Esophagus squamous epithelium (tissue), 5 donors: ENCODE data around the gene KCNK10. TPM values are rescaled to one million over a fixed set of nuclear protein-coding genes. Genes with fewer than 3 reads are reported as not detected.

Experiments
- DNase-seq: peaks from one replicate; lab custom pipeline; 2025; lab: John Stamatoyannopoulos, UW
- H3K27ac ChIP-seq, 4 donors: fragments of 200-600 bp; sonication (generic); one replicate each; pipeline ENCODE4 v1.5.1; 2016 to 2019; ENCODE audit warnings: mild to moderate bottlenecking in 1 of 4
- H3K27me3 ChIP-seq, 4 donors: fragments of 200-600 bp; sonication (generic); 1 replicate in 3 of 4; 2 replicates in 1 of 4; pipeline versions ENCODE4 v1.5.1 to v1.6.0; 2017 to 2021; ENCODE audit warnings: antibody characterized with exemption in 1 of 4
- H3K36me3 ChIP-seq, 3 donors: fragments of 200-600 bp; sonication (generic); one replicate each; pipeline ENCODE4 v1.5.1; 2016 to 2019
- H3K4me1 ChIP-seq, 3 donors: fragments of 200-600 bp; sonication (generic); one replicate each; pipeline ENCODE4 v1.5.1; 2017 to 2019
- H3K4me3 ChIP-seq, 4 donors: fragments of 200-600 bp; sonication (generic); 1 replicate in 3 of 4; 2 replicates in 1 of 4; pipeline ENCODE4 v1.5.1; 2016 to 2019; ENCODE audit warnings: mild to moderate bottlenecking in 2 of 4, moderate library complexity in 1 of 4
- H3K9me3 ChIP-seq, 3 donors: fragments of 200-600 bp; sonication (generic); one replicate each; pipeline ENCODE4 v1.5.1; 2016 to 2019
- POLR2A ChIP-seq, 4 donors: fragments of 450-650 bp; IDR thresholded peaks; one replicate each; pipeline ENCODE4 v1.6.1; 2017; ENCODE audit warnings: antibody characterized with exemption in 4 of 4, mild to moderate bottlenecking in 4 of 4, moderate library complexity in 3 of 4
- WGBS, 2 donors: methylation state at CpG; one replicate each; pipeline ENCODE4 v1.1.5; 2018; 5-methylcytosine and 5-hydroxymethylcytosine counted together
- intact Hi-C: fragments of 100-400 bp; cut with DNase I; formaldehyde crosslinking; loops from one replicate; pipeline ENCODE4 v1.15.0; 2022
- total RNA-seq, 4 donors: library from RNA; depleted of rRNA; stranded (reverse); fragments of >200 nt; gene quantifications; one replicate each; pipeline ENCODE4 v1.1.0, GENCODE V29; 2016
- TF ChIP-seq, protein P1 (sequence below), 6 experiments: fragments of 450-650 bp in 4 of 6; fragments of 200-600 bp in 2 of 6; sonication (generic) in 2 of 6; IDR thresholded peaks; one replicate each; pipeline ENCODE4 v1.5.1; 2016 to 2019; ENCODE audit warnings: antibody characterized with exemption in 6 of 6, mild to moderate bottlenecking in 4 of 6, moderate library complexity in 4 of 6
- donor health status: DM: yes; HTN: yes; CAD: no.

Gene KCNK10
- total RNA-seq, 4 donors from 2014 or later = 0.57 to 4.7 (median 1.5) TPM

DNA sequence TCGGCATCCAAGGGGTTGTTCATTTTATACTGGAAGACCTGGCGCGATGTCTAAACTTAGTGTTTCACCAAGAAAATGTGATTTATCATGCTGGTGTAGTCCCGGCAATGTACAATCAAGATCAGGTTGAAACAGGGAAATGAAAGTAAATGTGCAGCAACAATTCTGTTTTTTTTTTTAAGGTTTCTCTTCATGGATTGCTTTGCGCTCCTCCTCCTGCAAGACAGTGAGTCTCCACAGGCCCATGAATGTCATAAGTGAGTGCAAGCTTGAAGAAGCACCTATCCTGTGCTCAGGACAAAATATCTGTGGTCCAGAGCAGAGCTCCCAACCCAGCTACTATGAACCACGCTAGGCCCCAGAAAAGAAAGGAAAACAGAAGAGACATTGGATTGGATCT lies 143.4 kb downstream of the KCNK10 start:
- H3K4me3 ChIP-seq = no peak overlapping the region
- WGBS, 2 donors = 80 to 89% methylated on average over 6 of the region's 6 CpGs
- no peaks in the 10 kb centered on the region for H3K27me3 ChIP-seq
- TF ChIP-seq, protein P1, sequence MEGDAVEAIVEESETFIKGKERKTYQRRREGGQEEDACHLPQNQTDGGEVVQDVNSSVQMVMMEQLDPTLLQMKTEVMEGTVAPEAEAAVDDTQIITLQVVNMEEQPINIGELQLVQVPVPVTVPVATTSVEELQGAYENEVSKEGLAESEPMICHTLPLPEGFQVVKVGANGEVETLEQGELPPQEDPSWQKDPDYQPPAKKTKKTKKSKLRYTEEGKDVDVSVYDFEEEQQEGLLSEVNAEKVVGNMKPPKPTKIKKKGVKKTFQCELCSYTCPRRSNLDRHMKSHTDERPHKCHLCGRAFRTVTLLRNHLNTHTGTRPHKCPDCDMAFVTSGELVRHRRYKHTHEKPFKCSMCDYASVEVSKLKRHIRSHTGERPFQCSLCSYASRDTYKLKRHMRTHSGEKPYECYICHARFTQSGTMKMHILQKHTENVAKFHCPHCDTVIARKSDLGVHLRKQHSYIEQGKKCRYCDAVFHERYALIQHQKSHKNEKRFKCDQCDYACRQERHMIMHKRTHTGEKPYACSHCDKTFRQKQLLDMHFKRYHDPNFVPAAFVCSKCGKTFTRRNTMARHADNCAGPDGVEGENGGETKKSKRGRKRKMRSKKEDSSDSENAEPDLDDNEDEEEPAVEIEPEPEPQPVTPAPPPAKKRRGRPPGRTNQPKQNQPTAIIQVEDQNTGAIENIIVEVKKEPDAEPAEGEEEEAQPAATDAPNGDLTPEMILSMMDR (IDR thresholded peaks at IDR 0.05) = no peak
- TF ChIP-seq POLR2A (IDR thresholded peaks at IDR 0.05) = no peak
- DNase-seq = no peak
- intact Hi-C loops = no loop called here
- no peaks in the 10 kb centered on the region for H3K9me3 ChIP-seq
- no peaks in the 10 kb centered on the region for H3K4me1 ChIP-seq
- no peaks in the 10 kb centered on the region for H3K36me3 ChIP-seq
- no peak overlapping the region for H3K27ac ChIP-seq

DNA sequence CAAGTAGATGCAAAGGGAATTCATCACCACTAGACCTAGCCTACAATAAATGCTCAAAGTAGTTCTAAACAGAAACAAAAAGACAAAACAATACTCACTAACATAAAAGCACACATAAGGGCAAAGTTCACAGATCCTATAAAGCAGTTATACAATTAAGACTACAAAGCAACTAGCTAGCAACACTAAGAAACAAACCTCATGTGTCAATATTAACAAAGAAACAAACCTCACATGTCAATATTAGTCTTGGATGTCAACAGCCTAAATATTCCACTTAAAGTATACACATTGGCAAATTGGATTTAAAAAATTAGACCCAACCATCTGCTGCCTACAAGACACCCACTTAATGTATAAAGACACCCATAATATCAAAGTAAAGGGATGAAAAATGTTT lies 152.7 kb downstream of the KCNK10 start:
- no peak for TF ChIP-seq POLR2A (IDR thresholded peaks at IDR 0.05)
- TF ChIP-seq, protein P1 (IDR thresholded peaks at IDR 0.05) = no peak
- Histone ChIP-seq H3K27ac (no peak overlapping the region), H3K27me3 (peaks cover 0 to 12% (median 0%) of the 10 kb centered on the region in 4 donors), H3K9me3 (peaks cover 0 to 6% (median 0%) of the 10 kb centered on the region in 3 donors), H3K36me3 (no peaks in the 10 kb centered on the region), H3K4me3 (no peak overlapping the region), H3K4me1 (no peaks in the 10 kb centered on the region)
- intact Hi-C loops = no loop called here
- no peak for DNase-seq

DNA sequence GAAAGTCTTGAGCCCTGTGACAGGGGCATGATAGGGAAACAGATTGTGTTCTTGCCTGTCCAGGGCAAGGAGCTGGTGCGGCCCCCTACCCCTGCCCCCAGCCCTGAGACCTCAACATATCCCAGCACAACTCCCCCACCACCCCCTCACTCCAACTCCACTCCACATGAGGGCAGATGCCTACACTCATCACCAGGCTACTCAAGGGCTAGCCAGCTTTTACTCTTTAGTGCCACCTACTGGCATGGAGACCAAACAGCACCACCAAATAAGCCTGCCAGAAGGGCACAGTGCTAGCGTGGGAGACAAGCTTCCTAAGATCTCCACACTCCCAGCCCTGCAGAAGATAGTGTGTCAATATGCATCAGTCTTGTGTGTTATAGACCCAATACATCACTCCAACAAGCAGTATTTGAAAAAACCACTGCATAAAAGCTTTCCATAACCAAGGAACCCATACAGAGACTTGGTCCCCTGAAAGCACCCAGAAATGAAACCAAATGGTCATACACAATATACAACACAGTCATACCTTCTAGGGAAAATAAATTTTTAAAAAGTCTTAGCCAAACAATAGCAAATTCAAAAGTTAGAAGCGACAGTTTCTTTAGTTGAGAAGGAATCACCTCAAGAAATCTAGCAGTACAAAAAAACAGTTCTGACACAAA lies 154.4 kb downstream of the KCNK10 start:
- DNase-seq = no peak
- intact Hi-C loops = loop anchor here (10.0 kb wide), 2 partner anchors 154 to 224 kb away; no protein-coding TSS in a partner anchor
- TF ChIP-seq POLR2A (IDR thresholded peaks at IDR 0.05) = no peak
- TF ChIP-seq, protein P1 (IDR thresholded peaks at IDR 0.05) = peak; percentile 30 to 68 (median 59)
- Histone ChIP-seq H3K27ac (no peak overlapping the region), H3K9me3 (peaks cover 0 to 6% (median 0%) of the 10 kb centered on the region in 3 donors), H3K4me3 (no peak overlapping the region), H3K27me3 (peaks cover 0 to 12% (median 0%) of the 10 kb centered on the region in 4 donors), H3K36me3 (no peaks in the 10 kb centered on the region), H3K4me1 (no peaks in the 10 kb centered on the region)
- 34 to 43% methylated on average over 2 of the region's 3 CpGs for WGBS, 2 donors

DNA sequence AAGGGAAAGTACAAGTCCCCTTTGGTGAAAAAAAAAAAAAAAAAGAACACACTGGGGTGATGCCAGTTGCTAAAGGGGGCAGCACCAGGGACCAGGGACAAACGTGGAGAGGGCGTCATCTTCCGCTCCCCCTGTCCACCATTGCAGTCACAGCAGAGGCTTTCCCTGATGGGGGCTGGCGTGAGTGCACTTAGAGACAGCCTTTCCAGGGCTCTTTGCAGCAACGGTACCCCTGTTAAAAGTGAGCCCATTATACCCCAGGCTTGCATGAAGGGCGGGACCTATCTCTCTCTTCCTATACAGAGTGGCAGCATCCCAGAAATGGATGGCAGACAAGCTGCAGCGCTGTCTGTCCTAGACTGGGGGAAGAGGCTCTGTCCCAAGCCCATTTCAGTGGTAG lies 155.0 kb downstream of the KCNK10 start:
- no peak overlapping the region for H3K4me3 ChIP-seq
- H3K27ac ChIP-seq = no peak overlapping the region
- H3K36me3 ChIP-seq = no peaks in the 10 kb centered on the region
- WGBS, 2 donors = 87 to 90% methylated on average over 2 to 4 of the region's 7 CpGs
- intact Hi-C loops = loop anchor here (10.0 kb wide), 2 partner anchors 153 to 223 kb away; no protein-coding TSS in a partner anchor
- H3K27me3 ChIP-seq = peaks cover 0 to 12% (median 0%) of the 10 kb centered on the region in 4 donors
- no peaks in the 10 kb centered on the region for H3K4me1 ChIP-seq
- TF ChIP-seq, protein P1 (IDR thresholded peaks at IDR 0.05) = no peak
- no peak for TF ChIP-seq POLR2A (IDR thresholded peaks at IDR 0.05)
- no peak for DNase-seq
- peaks cover 0 to 6% (median 0%) of the 10 kb centered on the region in 3 donors for H3K9me3 ChIP-seq

DNA sequence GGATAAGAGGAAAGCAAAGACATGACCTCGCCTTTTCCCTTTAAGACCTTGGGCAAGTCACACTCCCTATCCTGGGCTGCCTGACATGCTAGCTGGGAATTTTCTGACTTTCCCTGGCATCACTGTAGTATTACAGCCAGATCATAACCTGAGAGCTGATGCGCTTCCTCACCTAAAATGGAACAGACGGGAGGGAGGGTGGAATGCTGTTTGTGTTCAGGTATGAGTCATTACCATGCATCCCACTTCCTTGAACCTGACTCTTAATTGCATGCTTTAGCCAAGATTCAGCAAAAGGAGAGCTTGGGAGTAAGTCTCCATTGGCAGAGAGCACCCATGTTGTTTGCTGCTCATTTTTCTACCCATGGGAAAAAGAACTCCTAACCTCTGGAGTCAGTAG lies 156.5 kb downstream of the KCNK10 start:
- no peak for TF ChIP-seq POLR2A (IDR thresholded peaks at IDR 0.05)
- TF ChIP-seq, protein P1 (IDR thresholded peaks at IDR 0.05) = no peak
- Histone ChIP-seq H3K4me1 (no peaks in the 10 kb centered on the region), H3K27me3 (peaks cover 0 to 12% (median 0%) of the 10 kb centered on the region in 4 donors), H3K36me3 (no peaks in the 10 kb centered on the region), H3K4me3 (no peak overlapping the region), H3K9me3 (peaks cover 0 to 6% (median 0%) of the 10 kb centered on the region in 3 donors), H3K27ac (no peak overlapping the region)
- WGBS, 2 donors = 41 to 50% methylated on average over 3 of the region's 3 CpGs
- DNase-seq = no peak
- intact Hi-C loops = loop anchor here (10.0 kb wide), 2 partner anchors 152 to 222 kb away; no protein-coding TSS in a partner anchor
